Activated T-helper 2 cell treated with anti-CD3 and anti-CD28 coated beads, Interferon-gamma antibody, Interleukin-2, Interleukin-4, amounts not matched to agents 10 μg/mL and 5 μg/mL and 100 μg/mL, durations not matched to agents 14 hours and 24 hours and 36 hours (primary cell): ENCODE results near the gene PLEK2. TPM values are rescaled to one million over a fixed set of nuclear protein-coding genes. Genes with fewer than 3 reads are reported as not detected.
A peak's percentile ranks its signal among the peaks of the same experiment; 100 is the strongest.

Experiments
- DNase-seq: peaks from one replicate; pipeline ENCODE4 v3.0.0; 2021; ENCODE audit warnings: low spot score
- H3K27ac Mint-ChIP-seq: one replicate; pipeline ENCODE4 v1.8.0; 2021; ENCODE audit warnings: mixed read lengths
- H3K27me3 Mint-ChIP-seq: one replicate; pipeline ENCODE4 v1.8.0; 2021; ENCODE audit warnings: low read depth, mixed read lengths
- H3K36me3 Mint-ChIP-seq: one replicate; pipeline ENCODE4 v1.8.0; 2021; ENCODE audit warnings: low read depth, mixed read lengths
- H3K4me1 Mint-ChIP-seq: one replicate; pipeline ENCODE4 v1.8.0; 2021; ENCODE audit warnings: low read depth, mixed read lengths
- H3K4me3 Mint-ChIP-seq: one replicate; pipeline ENCODE4 v1.8.0; 2021; ENCODE audit warnings: low read depth, mild to moderate bottlenecking, moderate library complexity, mixed read lengths
- H3K9me3 Mint-ChIP-seq: one replicate; pipeline ENCODE4 v1.8.0; 2021; ENCODE audit warnings: mixed read lengths
- intact Hi-C: fragments of 100-400 bp; cut with micrococcal nuclease; formaldehyde crosslinking; loops from one replicate; pipeline ENCODE4 v1.15.1; 2023
- total RNA-seq: library from RNA; stranded (reverse); gene quantifications from 2 replicates; pipeline ENCODE4 v1.2.3, GENCODE V29; 2022

The PLEK2 gene
- total RNA-seq, 1 donor from 2014 or later: 0.37 TPM

DNA sequence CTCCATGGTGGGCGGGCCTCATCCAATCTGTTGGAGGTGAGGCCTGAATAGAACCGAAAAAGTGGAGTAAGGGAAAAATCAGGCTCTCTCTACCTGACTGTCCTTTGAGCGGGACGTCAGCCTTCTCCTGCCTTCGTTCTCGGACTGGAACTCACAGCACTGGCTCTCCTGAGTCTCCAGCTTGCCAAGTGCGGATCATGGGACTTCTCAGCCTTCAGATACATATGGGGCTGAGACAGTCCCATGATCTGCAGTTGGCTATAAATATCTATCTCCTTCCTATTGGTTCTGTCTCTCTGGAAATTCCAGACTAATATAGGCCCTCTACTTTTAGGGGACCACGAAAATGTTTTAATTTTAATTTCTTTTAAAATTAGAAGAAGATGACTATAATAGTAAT lies 29.7 kb upstream of the PLEK2 start:
- intact Hi-C loops: no loop called here
- Mint-ChIP-seq H3K27me3 (peaks cover 31% of the 10 kb centered on the region), H3K4me3 (no peak overlapping the region), H3K9me3 (no peaks in the 10 kb centered on the region), H3K27ac (no peak overlapping the region), H3K36me3 (no peaks in the 10 kb centered on the region), H3K4me1 (no peaks in the 10 kb centered on the region)
- no peak for DNase-seq

DNA sequence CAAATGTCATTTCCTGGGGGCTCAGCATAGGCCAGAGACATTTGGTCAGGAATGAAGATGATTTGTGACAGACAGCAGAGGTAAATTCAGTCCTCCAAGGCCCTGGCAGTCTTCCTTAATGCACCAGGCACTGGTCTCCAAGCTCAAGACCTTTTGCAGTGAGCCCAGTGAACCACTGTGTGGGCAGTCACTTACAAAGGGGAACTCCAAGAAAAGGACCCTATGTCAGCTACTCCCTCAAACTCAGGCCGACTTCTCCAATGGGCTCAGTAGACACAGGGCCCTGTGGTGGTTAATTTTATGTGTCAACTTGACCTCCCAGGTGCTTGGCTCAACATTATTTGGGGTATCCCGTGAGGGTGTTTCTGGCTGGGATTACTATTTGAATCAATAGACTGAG lies 29.3 kb upstream of the PLEK2 start:
- H3K36me3 Mint-ChIP-seq: no peaks in the 10 kb centered on the region
- peaks cover 27% of the 10 kb centered on the region for H3K27me3 Mint-ChIP-seq
- H3K4me3 Mint-ChIP-seq: no peak overlapping the region
- H3K27ac Mint-ChIP-seq: no peak overlapping the region
- H3K9me3 Mint-ChIP-seq: no peaks in the 10 kb centered on the region
- intact Hi-C loops: no loop called here
- no peaks in the 10 kb centered on the region for H3K4me1 Mint-ChIP-seq
- no peak for DNase-seq

DNA sequence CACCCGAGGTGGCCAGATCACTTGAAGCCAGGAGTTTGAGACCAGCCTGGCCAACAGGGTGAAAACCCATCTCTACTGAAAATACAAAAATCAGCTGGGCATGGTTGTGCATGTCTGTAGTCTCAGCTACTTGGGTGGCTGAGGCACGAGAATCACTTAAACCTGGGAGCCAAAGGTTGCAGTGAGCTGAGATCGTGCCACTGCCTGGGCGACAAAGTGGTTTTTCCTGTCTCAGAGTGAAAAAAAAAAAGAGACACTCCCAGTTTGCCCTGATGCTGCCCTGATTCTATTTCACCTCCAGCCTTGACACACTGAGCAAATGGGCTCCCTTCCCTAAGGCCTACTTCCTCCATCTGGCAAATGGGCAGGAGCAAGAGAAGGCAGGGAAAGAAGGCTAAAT lies 28.5 kb upstream of the PLEK2 start:
- Mint-ChIP-seq H3K9me3 (no peaks in the 10 kb centered on the region), H3K27me3 (peaks cover 25% of the 10 kb centered on the region), H3K36me3 (no peaks in the 10 kb centered on the region), H3K4me1 (no peaks in the 10 kb centered on the region), H3K27ac (no peak overlapping the region), H3K4me3 (no peak overlapping the region)
- DNase-seq: no peak
- intact Hi-C loops: no loop called here

DNA sequence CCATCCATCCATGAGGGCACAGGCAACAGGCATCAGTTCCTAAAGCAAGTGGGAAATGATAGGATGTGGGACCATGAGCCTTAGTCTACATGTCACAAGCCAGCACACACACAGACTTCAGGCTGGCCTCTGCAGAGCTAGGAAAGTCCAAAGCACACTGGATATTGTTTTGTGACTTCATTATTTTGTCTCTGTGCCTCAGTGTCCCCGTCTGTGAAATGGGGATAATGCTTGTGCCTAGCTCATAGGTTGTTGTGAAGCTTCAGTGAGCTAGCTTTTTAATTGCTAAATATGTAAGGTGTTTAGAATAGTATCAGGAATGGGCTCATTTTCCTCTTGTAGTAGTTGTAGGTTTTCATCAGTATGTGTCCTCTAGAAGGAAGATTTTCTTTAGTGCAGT lies 27.0 kb upstream of the PLEK2 start:
- no peak for DNase-seq
- no peak overlapping the region for H3K4me3 Mint-ChIP-seq
- intact Hi-C loops: no loop called here
- no peaks in the 10 kb centered on the region for H3K9me3 Mint-ChIP-seq
- H3K4me1 Mint-ChIP-seq: no peaks in the 10 kb centered on the region
- H3K27ac Mint-ChIP-seq: no peak overlapping the region
- H3K36me3 Mint-ChIP-seq: no peaks in the 10 kb centered on the region
- peaks cover 21% of the 10 kb centered on the region for H3K27me3 Mint-ChIP-seq

DNA sequence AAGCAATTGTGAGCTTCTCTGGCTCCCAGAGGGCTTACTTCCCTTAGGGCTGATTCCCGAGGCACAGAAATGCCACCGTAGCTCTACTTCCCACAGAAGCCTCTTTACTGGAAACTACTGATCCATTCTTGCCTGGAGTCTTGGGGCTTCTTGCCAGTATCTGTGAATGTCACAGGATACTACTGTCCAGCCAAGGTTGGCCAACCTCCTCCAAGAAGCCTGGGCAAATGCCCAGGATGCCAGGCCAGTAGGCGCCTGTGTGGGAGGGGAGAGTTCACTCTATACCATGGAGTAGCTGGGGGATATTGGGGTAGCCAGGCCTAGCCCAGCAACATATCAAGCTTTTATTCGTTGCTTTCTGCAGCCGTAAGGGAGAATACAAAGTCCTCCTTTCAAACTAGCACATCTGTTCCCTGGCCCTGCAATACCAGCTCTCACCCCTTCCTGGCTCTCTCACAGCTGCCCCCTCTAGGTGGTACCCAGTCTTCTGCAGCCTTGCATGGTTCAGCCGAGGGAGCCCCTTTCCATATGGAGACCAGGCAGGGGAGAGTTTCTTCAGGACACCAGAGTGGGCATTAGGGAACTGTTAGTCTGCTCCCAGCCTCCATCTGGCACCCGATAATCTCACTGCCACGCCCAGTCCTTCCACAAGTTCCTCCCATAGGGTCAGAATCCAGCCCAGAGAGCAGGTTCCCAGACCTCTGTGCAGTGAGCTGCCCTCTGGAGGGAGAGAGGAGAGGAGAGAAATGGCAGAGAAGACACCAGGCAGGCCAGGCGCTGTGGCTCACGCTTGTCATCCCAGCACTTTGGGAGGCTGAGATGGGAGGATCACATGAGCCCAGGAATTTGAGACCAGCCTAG lies 24.3 kb upstream of the PLEK2 start:
- Mint-ChIP-seq H3K9me3 (no peaks in the 10 kb centered on the region), H3K4me1 (no peaks in the 10 kb centered on the region), H3K4me3 (no peak overlapping the region), H3K27ac (no peak overlapping the region), H3K27me3 (peaks cover 29% of the 10 kb centered on the region), H3K36me3 (no peaks in the 10 kb centered on the region)
- intact Hi-C loops: no loop called here
- no peak for DNase-seq

GRCh38 chr14:67435603-67436002 lies 23.6 kb upstream of the PLEK2 start:
- no peaks in the 10 kb centered on the region for H3K36me3 Mint-ChIP-seq
- H3K27me3 Mint-ChIP-seq: peaks cover 29% of the 10 kb centered on the region
- no peaks in the 10 kb centered on the region for H3K4me1 Mint-ChIP-seq
- no peak overlapping the region for H3K27ac Mint-ChIP-seq
- intact Hi-C loops: no loop called here
- no peak for DNase-seq
- H3K9me3 Mint-ChIP-seq: no peaks in the 10 kb centered on the region
- H3K4me3 Mint-ChIP-seq: no peak overlapping the region

- intact Hi-C loops: no loop called here
- Mint-ChIP-seq H3K27me3 (peaks cover 38% of the 10 kb centered on the region), H3K4me3 (no peak overlapping the region), H3K9me3 (no peaks in the 10 kb centered on the region), H3K4me1 (peaks cover under 1% of the 10 kb centered on the region), H3K36me3 (no peaks in the 10 kb centered on the region), H3K27ac (no peak overlapping the region)
- no peak for DNase-seq
Measured at GRCh38 chr14:67432050-67432564, 20.1 kb upstream of the PLEK2 start.

DNA sequence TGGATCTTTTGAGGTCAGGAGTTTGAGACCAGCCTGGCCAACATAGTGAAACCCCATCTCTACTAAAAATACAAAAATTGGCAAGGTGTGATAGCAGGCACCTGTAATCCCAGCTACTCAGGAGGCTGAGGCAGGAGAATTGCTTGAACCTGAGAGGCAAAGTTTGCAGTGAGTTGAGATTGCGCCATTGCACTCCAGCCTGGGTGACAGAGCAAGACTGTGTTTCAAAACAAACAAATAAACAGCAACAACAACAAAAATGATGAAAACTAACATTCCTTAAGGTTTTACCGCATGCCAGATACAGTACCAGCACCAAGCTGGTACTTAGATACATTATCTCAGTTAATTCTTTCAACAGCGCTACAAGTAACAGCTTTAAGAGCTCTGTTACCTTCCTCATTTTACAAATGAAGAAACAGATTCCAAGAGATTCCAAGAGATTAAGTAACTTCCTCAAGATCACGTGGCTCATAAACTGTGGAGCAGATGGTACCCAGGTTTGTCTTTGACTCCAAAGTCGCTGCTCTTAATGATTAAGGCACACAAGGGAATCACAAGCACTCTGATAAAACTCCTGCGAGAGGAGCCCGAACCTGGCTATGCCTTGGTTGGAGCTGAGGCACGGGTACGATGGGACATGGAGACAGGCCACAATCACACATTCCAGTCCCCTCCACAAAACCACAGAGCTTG lies 17.7 kb upstream of the PLEK2 start:
- Mint-ChIP-seq H3K4me3 (no peak overlapping the region), H3K36me3 (no peaks in the 10 kb centered on the region), H3K4me1 (peaks cover 4% of the 10 kb centered on the region), H3K27me3 (peaks cover 49% of the 10 kb centered on the region), H3K9me3 (no peaks in the 10 kb centered on the region), H3K27ac (no peak overlapping the region)
- intact Hi-C loops: loop anchor here (5.0 kb wide), 2 partner anchors 83 to 273 kb away; partner anchors contain the start of gene RDH12
- DNase-seq: no peak

GRCh38 chr14:67428501-67429031 lies 16.6 kb upstream of the PLEK2 start:
- Mint-ChIP-seq H3K9me3 (no peaks in the 10 kb centered on the region), H3K27ac (no peak overlapping the region), H3K4me1 (peaks cover 4% of the 10 kb centered on the region), H3K4me3 (no peak overlapping the region), H3K27me3 (peaks cover 44% of the 10 kb centered on the region), H3K36me3 (no peaks in the 10 kb centered on the region)
- intact Hi-C loops: loop anchor here (5.0 kb wide), 2 partner anchors 84 to 274 kb away; partner anchors contain the start of gene RDH12
- DNase-seq: no peak

GRCh38 chr14:67426983-67427606 lies 15.1 kb upstream of the PLEK2 start:
- H3K4me1 Mint-ChIP-seq: peaks cover 4% of the 10 kb centered on the region
- H3K4me3 Mint-ChIP-seq: no peak overlapping the region
- H3K27me3 Mint-ChIP-seq: peaks cover 39% of the 10 kb centered on the region
- H3K9me3 Mint-ChIP-seq: no peaks in the 10 kb centered on the region
- no peak overlapping the region for H3K27ac Mint-ChIP-seq
- intact Hi-C loops: loop anchor here (1.0 to 5.0 kb wide), 5 partner anchors 62 to 275 kb away; partner anchors contain the start of genes RDH12 and TMEM229B
- no peaks in the 10 kb centered on the region for H3K36me3 Mint-ChIP-seq
- peak; percentile 57 for DNase-seq

- H3K27ac Mint-ChIP-seq: no peak overlapping the region
Measured at GRCh38 chr14:67426161-67426560, 14.2 kb upstream of the PLEK2 start.

DNA sequence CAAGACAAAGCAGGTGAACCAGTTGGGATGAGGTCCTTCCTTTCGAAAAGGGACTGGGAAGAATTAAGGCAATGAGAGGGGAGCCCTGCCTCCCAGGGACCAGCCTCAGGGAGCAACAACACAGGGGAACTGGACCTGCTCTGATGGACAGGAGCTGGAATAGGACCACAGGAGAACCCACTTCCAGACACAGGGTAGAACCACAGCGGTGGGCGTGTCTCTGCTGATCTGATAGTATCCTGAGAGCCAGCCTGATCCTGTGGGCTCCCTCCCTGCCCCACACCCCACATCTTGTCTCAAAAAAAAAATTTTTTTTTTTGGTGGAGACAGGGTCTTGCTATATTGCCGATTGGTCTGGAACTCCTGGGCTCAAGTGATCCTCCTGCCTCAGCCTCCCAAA lies 13.6 kb upstream of the PLEK2 start:
- peaks cover 4% of the 10 kb centered on the region for H3K4me1 Mint-ChIP-seq
- no peaks in the 10 kb centered on the region for H3K9me3 Mint-ChIP-seq
- H3K27ac Mint-ChIP-seq: no peak overlapping the region
- no peak overlapping the region for H3K4me3 Mint-ChIP-seq
- no peaks in the 10 kb centered on the region for H3K36me3 Mint-ChIP-seq
- DNase-seq: no peak
- peaks cover 39% of the 10 kb centered on the region for H3K27me3 Mint-ChIP-seq
- intact Hi-C loops: loop anchor here (2.0 to 5.0 kb wide), 4 partner anchors 63 to 277 kb away; partner anchors contain the start of genes RDH12 and TMEM229B

More at GRCh38 chr14:67426161-67426560, 14.2 kb upstream of the PLEK2 start:
- H3K4me3 Mint-ChIP-seq: no peak overlapping the region
- intact Hi-C loops: loop anchor here (2.0 to 5.0 kb wide), 4 partner anchors 63 to 276 kb away; partner anchors contain the start of genes RDH12 and TMEM229B
- H3K4me1 Mint-ChIP-seq: peaks cover 4% of the 10 kb centered on the region
- no peaks in the 10 kb centered on the region for H3K36me3 Mint-ChIP-seq
- no peak for DNase-seq
- H3K27me3 Mint-ChIP-seq: peaks cover 37% of the 10 kb centered on the region
- H3K9me3 Mint-ChIP-seq: no peaks in the 10 kb centered on the region
